ENCODE results near the gene LHX8. TPM values are rescaled to one million over a fixed set of nuclear protein-coding genes. Genes with fewer than 3 reads are reported as not detected.
"Not testable (repeated sequence)": the region's sequence is repeated elsewhere in the genome, so short reads cannot be mapped to it uniquely, and the experiment has no call there.

LHX8 gene
- polyA plus RNA-seq, 1 donor (not counting 4 experiments of a cell fraction or from before 2014, with no cell fraction given): not detected

DNA sequence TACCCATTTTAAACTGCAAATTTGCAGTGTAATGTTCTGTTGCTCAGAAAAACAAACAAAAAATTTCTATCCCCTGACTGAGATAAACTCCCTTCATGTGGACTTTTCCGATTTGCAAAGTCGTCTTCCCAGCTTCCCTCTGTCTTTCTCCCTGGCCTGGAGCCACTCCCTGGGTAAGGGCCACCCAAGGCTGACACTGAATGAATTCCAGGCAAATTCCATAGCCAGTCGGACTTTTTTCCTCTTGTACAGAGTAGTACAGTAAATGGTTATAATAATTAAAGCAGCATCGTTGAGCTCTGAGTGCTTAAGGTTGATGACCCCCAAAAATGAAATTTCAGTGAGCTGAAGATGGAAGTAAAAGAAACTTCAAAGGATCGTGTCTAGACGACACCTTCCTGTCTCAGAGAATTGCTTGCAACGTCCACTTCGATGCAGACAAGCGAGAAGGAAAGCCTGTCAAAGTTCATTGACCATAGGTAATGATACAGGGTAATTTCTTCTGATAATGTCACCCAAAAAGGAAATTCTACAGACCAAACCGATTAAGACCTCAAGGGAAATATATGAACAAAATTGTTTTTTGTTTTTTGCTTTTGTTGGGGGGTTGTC, 33.6 kb upstream of the LHX8 start:
- Histone ChIP-seq H3K4me3 (ENCODE audit: control insufficient read depth in 2 of 3, extremely low read depth in 1 of 3, insufficient read depth in 2 of 3, low read depth in 1 of 3, low read length in 3 of 3) (no peak overlapping the region), H4K20me1 (ENCODE audit: control insufficient read depth, extremely low read depth, insufficient read depth, low read length) (no peaks in the 10 kb centered on the region), H3K9me1 (ENCODE audit: control insufficient read depth, extremely low read depth, insufficient read depth, low read length) (no peaks in the 10 kb centered on the region), H3K9ac (ENCODE audit: control insufficient read depth, extremely low read depth, insufficient read depth, low read length) (no peak overlapping the region), H3K9me3 (ENCODE audit: control insufficient read depth, low read depth, low read length) (no peaks in the 10 kb centered on the region), H3K79me2 (ENCODE audit: control insufficient read depth, insufficient read depth, low read length) (no peaks in the 10 kb centered on the region), H3K27ac (ENCODE audit: control insufficient read depth, insufficient read depth, low read length) (no peak overlapping the region), H3K27me3 (ENCODE audit: control insufficient read depth, extremely low read depth, insufficient read depth, low read length) (no peaks in the 10 kb centered on the region), H3K4me1 (ENCODE audit: control insufficient read depth, extremely low read depth, insufficient read depth, low read length) (no peaks in the 10 kb centered on the region), H3K36me3 (ENCODE audit: control insufficient read depth in 2 of 2, extremely low read depth in 1 of 2, insufficient read depth in 2 of 2, low read length in 2 of 2) (no peaks in the 10 kb centered on the region), H3K4me2 (ENCODE audit: control insufficient read depth, extremely low read depth, insufficient read depth, low read depth, low read length) (no peak overlapping the region), H2AFZ (ENCODE audit: control insufficient read depth, low read length) (no peak overlapping the region)
- TF ChIP-seq EZH2 (IDR thresholded peaks at IDR 0.05; ENCODE audit: low read length) (no peak), CTCF (optimal IDR thresholded peaks at IDR 0.05 in 1 of 3, IDR thresholded peaks at IDR 0.05 in 1 of 3, conservative IDR thresholded peaks at IDR 0.05 in 1 of 3; ENCODE audit: extremely low read depth in 1 of 3, insufficient read depth in 2 of 3, low read length in 3 of 3) (no peak)
- dilution Hi-C loops (cut with MboI; ENCODE audit: extremely low pct_ligation_motif_present, low sequenced_read_pairs): no loop called here
- no peak for FAIRE-seq
- no peak for DNase-seq (ENCODE audit: low read depth, low spot score)

DNA sequence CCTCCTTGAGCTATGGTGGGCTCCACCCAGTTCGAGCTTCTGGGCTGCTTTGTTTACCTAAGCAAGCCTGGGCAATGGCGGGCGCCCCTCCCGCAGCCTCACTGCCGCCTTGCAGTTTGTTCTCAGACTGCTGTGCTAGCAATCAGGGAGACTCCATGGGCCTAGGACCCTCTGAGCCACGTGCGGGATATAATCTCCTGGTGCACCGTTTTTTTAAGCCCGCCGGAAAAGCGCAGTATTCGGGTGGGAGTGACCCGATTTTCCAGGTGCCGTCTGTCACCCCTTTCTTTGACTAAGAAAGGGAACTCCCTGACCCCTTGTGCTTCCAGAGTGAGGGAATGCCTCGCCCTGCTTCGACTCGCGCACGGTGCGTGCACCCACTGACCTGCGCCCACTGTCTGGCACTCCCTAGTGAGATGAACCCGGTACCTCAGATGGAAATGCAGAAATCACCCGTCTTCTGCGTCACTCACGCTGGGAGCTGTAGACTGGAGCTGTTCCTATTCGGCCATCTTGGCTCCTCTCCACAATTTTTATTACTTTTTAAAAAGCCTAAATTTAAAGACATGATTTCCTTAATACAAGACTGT, 21.7 kb upstream of the LHX8 start:
- H3K27ac ChIP-seq (ENCODE audit: control insufficient read depth, insufficient read depth, low read length); DNase-seq (ENCODE audit: low read depth, low spot score); FAIRE-seq; H3K4me1 ChIP-seq (ENCODE audit: control insufficient read depth, extremely low read depth, insufficient read depth, low read length); H3K36me3 ChIP-seq (ENCODE audit: control insufficient read depth in 2 of 2, extremely low read depth in 1 of 2, insufficient read depth in 2 of 2, low read length in 2 of 2); H2AFZ ChIP-seq (ENCODE audit: control insufficient read depth, low read length); H3K9ac ChIP-seq (ENCODE audit: control insufficient read depth, extremely low read depth, insufficient read depth, low read length); H4K20me1 ChIP-seq (ENCODE audit: control insufficient read depth, extremely low read depth, insufficient read depth, low read length); H3K27me3 ChIP-seq (ENCODE audit: control insufficient read depth, extremely low read depth, insufficient read depth, low read length); H3K9me1 ChIP-seq (ENCODE audit: control insufficient read depth, extremely low read depth, insufficient read depth, low read length); H3K4me3 ChIP-seq (ENCODE audit: control insufficient read depth in 2 of 3, extremely low read depth in 1 of 3, insufficient read depth in 2 of 3, low read depth in 1 of 3, low read length in 3 of 3); dilution Hi-C loops (cut with MboI; ENCODE audit: extremely low pct_ligation_motif_present, low sequenced_read_pairs); H3K79me2 ChIP-seq (ENCODE audit: control insufficient read depth, insufficient read depth, low read length); H3K4me2 ChIP-seq (ENCODE audit: control insufficient read depth, extremely low read depth, insufficient read depth, low read depth, low read length); H3K9me3 ChIP-seq (ENCODE audit: control insufficient read depth, low read depth, low read length): not testable (repeated sequence)

- H3K4me2 ChIP-seq (ENCODE audit: control insufficient read depth, extremely low read depth, insufficient read depth, low read depth, low read length): no peak overlapping the region
- H3K27me3 ChIP-seq (ENCODE audit: control insufficient read depth, extremely low read depth, insufficient read depth, low read length): no peaks in the 10 kb centered on the region
- H4K20me1 ChIP-seq (ENCODE audit: control insufficient read depth, extremely low read depth, insufficient read depth, low read length): no peaks in the 10 kb centered on the region
- dilution Hi-C loops (cut with MboI; ENCODE audit: extremely low pct_ligation_motif_present, low sequenced_read_pairs): no loop called here
- H3K27ac ChIP-seq (ENCODE audit: control insufficient read depth, insufficient read depth, low read length): no peak overlapping the region
- no peaks in the 10 kb centered on the region for H3K9me3 ChIP-seq (ENCODE audit: control insufficient read depth, low read depth, low read length)
- H3K9me1 ChIP-seq (ENCODE audit: control insufficient read depth, extremely low read depth, insufficient read depth, low read length): no peaks in the 10 kb centered on the region
- TF ChIP-seq EZH2 (IDR thresholded peaks at IDR 0.05; ENCODE audit: low read length): no peak
- TF ChIP-seq CTCF (optimal IDR thresholded peaks at IDR 0.05 in 1 of 3, IDR thresholded peaks at IDR 0.05 in 1 of 3, conservative IDR thresholded peaks at IDR 0.05 in 1 of 3; ENCODE audit: extremely low read depth in 1 of 3, insufficient read depth in 2 of 3, low read length in 3 of 3): no peak
- FAIRE-seq (no peak), DNase-seq (ENCODE audit: low read depth, low spot score) (no peak)
- no peaks in the 10 kb centered on the region for H3K79me2 ChIP-seq (ENCODE audit: control insufficient read depth, insufficient read depth, low read length)
- H3K9ac ChIP-seq (ENCODE audit: control insufficient read depth, extremely low read depth, insufficient read depth, low read length): no peak overlapping the region
- H3K4me3 ChIP-seq (ENCODE audit: control insufficient read depth in 2 of 3, extremely low read depth in 1 of 3, insufficient read depth in 2 of 3, low read depth in 1 of 3, low read length in 3 of 3): no peak overlapping the region
- H3K36me3 ChIP-seq (ENCODE audit: control insufficient read depth in 2 of 2, extremely low read depth in 1 of 2, insufficient read depth in 2 of 2, low read length in 2 of 2): no peaks in the 10 kb centered on the region
- no peaks in the 10 kb centered on the region for H3K4me1 ChIP-seq (ENCODE audit: control insufficient read depth, extremely low read depth, insufficient read depth, low read length)
- H2AFZ ChIP-seq (ENCODE audit: control insufficient read depth, low read length): no peak overlapping the region
Observed at GRCh38 chr1:75115654-75116053, 18.5 kb upstream of the LHX8 start.
